ENCODE measurements around the gene TMEM240.
"Not testable (repeated sequence)": the region's sequence is repeated elsewhere in the genome, so short reads cannot be mapped to it uniquely, and the experiment has no call there.

TMEM240 gene

GRCh38 chr1:1539310-1540089, 924 bp downstream of the TMEM240 start:
- DNase-seq, result no peak

- no peak for DNase-seq
Measured at GRCh38 chr1:1538989-1539309, 1.5 kb downstream of the TMEM240 start.

GRCh38 chr1:1538334-1538733, 2.1 kb downstream of the TMEM240 start:
- no peak for DNase-seq

GRCh38 chr1:1537626-1538250, 2.7 kb downstream of the TMEM240 start:
- DNase-seq, result no peak

GRCh38 chr1:1536938-1537546, 3.4 kb downstream of the TMEM240 start:
- no peak for DNase-seq

GRCh38 chr1:1536019-1536937, 4.1 kb downstream of the TMEM240 start:
- no peak for DNase-seq

- no peak for DNase-seq
Measured at GRCh38 chr1:1535201-1536018, 5.0 kb downstream of the TMEM240 start.

GRCh38 chr1:1534401-1535154, 5.8 kb downstream of the TMEM240 start:
- DNase-seq, result no peak

GRCh38 chr1:1533894-1534291, 6.5 kb downstream of the TMEM240 start:
- DNase-seq, result not testable (repeated sequence)

- not testable (repeated sequence) for DNase-seq
Measured at GRCh38 chr1:1533176-1533893, 7.1 kb downstream of the TMEM240 start.

GRCh38 chr1:1531947-1532346, 8.5 kb downstream of the TMEM240 start:
- DNase-seq, result no peak

GRCh38 chr1:1529936-1530335, 10.5 kb downstream of the TMEM240 start:
- DNase-seq, result no peak

GRCh38 chr1:1529321-1529720, 11.1 kb downstream of the TMEM240 start:
- no peak for DNase-seq

GRCh38 chr1:1528301-1529267, 11.8 kb downstream of the TMEM240 start:
- DNase-seq, result no peak

- no peak for DNase-seq
Measured at GRCh38 chr1:1527092-1527816, 13.2 kb downstream of the TMEM240 start.

- DNase-seq, result not testable (repeated sequence)
Measured at GRCh38 chr1:1526476-1526875, 13.9 kb downstream of the TMEM240 start.

- DNase-seq, result not testable (repeated sequence)
Measured at GRCh38 chr1:1524750-1525383, 15.6 kb downstream of the TMEM240 start.

- not testable (repeated sequence) for DNase-seq
Measured at GRCh38 chr1:1523651-1524050, 16.8 kb downstream of the TMEM240 start.
